Adrenal gland (tissue), 12 donors: ENCODE results near the gene MRPL55. TPM values are rescaled to one million over a fixed set of nuclear protein-coding genes. Genes with fewer than 3 reads are reported as not detected.

Experiments used
- DNase-seq, 7 donors: peaks; one replicate each; pipeline ENCODE4 v3.0.0-alpha.2; 2019 to 2020
- H3K27ac ChIP-seq, 5 donors: fragments of 200-600 bp; sonication (generic) in 4 of 5; 1 replicate in 3 of 5; 2 replicates in 2 of 5; pipeline versions ENCODE4 v1.5.1 to v1.8.0; 2016 to 2020; ENCODE audit warnings: mild to moderate bottlenecking in 1 of 5
- H3K27me3 ChIP-seq: fragments of 200-600 bp; 2 replicates; pipeline ENCODE4 v1.8.0; 2021
- H3K36me3 ChIP-seq, 2 donors: fragments of 200-600 bp; replicated peaks in 1 of 2; 1 replicate in 1 of 2; 2 replicates in 1 of 2; pipeline versions ENCODE4 v1.5.1 to v1.8.0; 2018 to 2022
- H3K4me1 ChIP-seq, 2 donors: fragments of 200-600 bp; replicated peaks in 1 of 2; 1 replicate in 1 of 2; 2 replicates in 1 of 2; pipeline versions ENCODE4 v1.5.1 to v1.8.0; 2018 to 2021
- H3K4me3 ChIP-seq, 4 donors: fragments of 200-600 bp; sonication (generic) in 3 of 4; one replicate each; pipeline ENCODE4 v1.5.1; 2016 to 2018
- H3K9me3 ChIP-seq, 3 donors: fragments of 200-600 bp; sonication (generic) in 1 of 3; replicated peaks in 1 of 3; 1 replicate in 2 of 3; 2 replicates in 1 of 3; pipeline versions ENCODE4 v1.5.1 to v1.8.0; 2016 to 2021
- CTCF ChIP-seq, 6 experiments: fragments of 450-650 bp in 4 of 6; fragments of 200-600 bp in 2 of 6; sonication (generic) in 1 of 6; IDR thresholded peaks; 1 replicate in 5 of 6; 2 replicates in 1 of 6; pipeline versions ENCODE4 v1.5.1 to v1.8.0; 2016 to 2021; ENCODE audit warnings: antibody characterized with exemption in 6 of 6, mild to moderate bottlenecking in 2 of 6, moderate library complexity in 1 of 6
- POLR2A ChIP-seq, 2 donors: fragments of 450-650 bp; IDR thresholded peaks; one replicate each; pipeline ENCODE4 v1.6.1; 2017; ENCODE audit warnings: antibody characterized with exemption in 2 of 2, mild to moderate bottlenecking in 2 of 2, moderate library complexity in 1 of 2
- WGBS, 4 donors: extraction: QIAGEN DNeasy Blood & Tissue Kit in 2 of 4; methylation state at CpG; one replicate each; pipeline versions ENCODE4 v1.1.5 to v1.1.7; 2013 to 2017; 5-methylcytosine and 5-hydroxymethylcytosine counted together
- intact Hi-C, 2 donors: fragments of 100-400 bp; cut with DNase I; formaldehyde crosslinking; loops; one replicate each; pipeline versions ENCODE4 v1.14.1 to v1.15.0; 2022 to 2023
- polyA plus RNA-seq, 3 donors: library from polyadenylated mRNA; stranded (reverse); fragments of 200-250 nt in 2 of 3; fragments of 350-450 nt in 1 of 3; fragmentation: Illumina TruSeq in 1 of 3; extraction: RNeasy Lipid Tissue Mini Kit (QIAGEN cat#74804) in 1 of 3; gene quantifications; one replicate each; pipeline ENCODE4 v1.2.3, GENCODE V29; 2013 to 2014
- total RNA-seq, 9 donors: library from RNA; depleted of rRNA in 4 of 9; stranded (reverse); fragments of >200 nt in 4 of 9; fragments of 120-200 nt in 1 of 9; fragmentation: NEBNext Ultra II Directional in 1 of 9; extraction: Animal tissue kit (Norgen Biotek cat#: 25700) in 1 of 9; gene quantifications; one replicate each; pipeline versions ENCODE4 v1.1.0 to v1.2.4, GENCODE V29; 2013 to 2023
- donor health status: healthy with polysubstance abuse.
- donor health status: Bipolar disorder and iron deficiency.
- donor health status: DM: yes; HTN: yes; CAD: no.
- donor health status: DM: no; HTN: no; CAD: no.
- donor health status: DM: no; HTN: no; CAD: no.
- donor health status: DM: yes; HTN: yes; CAD: no.

Gene MRPL55
- total and polyA plus RNA-seq, 12 donors: 25.1 to 309 (median 70.8) TPM

- no peak overlapping the region for H3K27ac ChIP-seq
- 77 to 93% (median 84%) methylated on average over 2 of the region's 2 CpGs for WGBS, 4 donors
- H3K9me3 ChIP-seq: no peaks in the 10 kb centered on the region
- H3K4me1 ChIP-seq: peaks cover 0 to 8% of the 10 kb centered on the region in 2 donors
- H3K4me3 ChIP-seq: no peak overlapping the region
- no peaks in the 10 kb centered on the region for H3K36me3 ChIP-seq
- TF ChIP-seq CTCF (IDR thresholded peaks at IDR 0.05) (no peak), POLR2A (IDR thresholded peaks at IDR 0.05) (no peak)
- H3K27me3 ChIP-seq: no peaks in the 10 kb centered on the region
- DNase-seq: no peak
- intact Hi-C loops: loop anchor here in 1 of 2 donors (5.0 kb wide), 1 partner anchor 386 kb away; no protein-coding TSS in a partner anchor
Measured at GRCh38 chr1:228131766-228132165, 22.7 kb upstream of the MRPL55 start.

GRCh38 chr1:228125185-228125584, 16.1 kb upstream of the MRPL55 start:
- DNase-seq: no peak
- no peaks in the 10 kb centered on the region for H3K36me3 ChIP-seq
- H3K27me3 ChIP-seq: no peaks in the 10 kb centered on the region
- intact Hi-C loops: no loop called here
- no peak overlapping the region for H3K4me3 ChIP-seq
- H3K4me1 ChIP-seq: no peaks in the 10 kb centered on the region
- no peak overlapping the region for H3K27ac ChIP-seq
- H3K9me3 ChIP-seq: no peaks in the 10 kb centered on the region
- TF ChIP-seq CTCF (IDR thresholded peaks at IDR 0.05): no peak
- 71 to 80% (median 76%) methylated on average over 5 of the region's 5 CpGs for whole genome bisulfite sequencing, 4 donors

- Histone ChIP-seq H3K9me3 (no peaks in the 10 kb centered on the region), H3K4me1 (no peaks in the 10 kb centered on the region), H3K4me3 (no peak overlapping the region), H3K27ac (no peak overlapping the region), H3K36me3 (no peaks in the 10 kb centered on the region), H3K27me3 (no peaks in the 10 kb centered on the region)
- 57 to 70% (median 70%) methylated on average over 2 of the region's 2 CpGs for WGBS, 4 donors
- intact Hi-C loops: no loop called here
- TF ChIP-seq CTCF (IDR thresholded peaks at IDR 0.05) (no peak), POLR2A (IDR thresholded peaks at IDR 0.05) (no peak)
- no peak for DNase-seq
Measured at GRCh38 chr1:228123505-228123904, 14.4 kb upstream of the MRPL55 start.

- H3K4me1 ChIP-seq: no peaks in the 10 kb centered on the region
- intact Hi-C loops: no loop called here
- WGBS, 4 donors: 61 to 77% (median 72%) methylated on average over 1 of the region's 1 CpG
- DNase-seq: no peak
- H3K9me3 ChIP-seq: no peaks in the 10 kb centered on the region
- H3K27ac ChIP-seq: no peak overlapping the region
- H3K4me3 ChIP-seq: no peak overlapping the region
- H3K27me3 ChIP-seq: no peaks in the 10 kb centered on the region
- no peaks in the 10 kb centered on the region for H3K36me3 ChIP-seq
- TF ChIP-seq CTCF (IDR thresholded peaks at IDR 0.05) (no peak), POLR2A (IDR thresholded peaks at IDR 0.05) (no peak)
Measured at GRCh38 chr1:228122921-228123441, 13.9 kb upstream of the MRPL55 start.
